NCI-H2081 treated with DMSO at 0.1 percent for 48 hours (cell line): ENCODE data around the gene PRR5L.
"Not testable (repeated sequence)": the region's sequence is repeated elsewhere in the genome, so short reads cannot be mapped to it uniquely, and the experiment has no call there.

Source experiments
- DNase-seq: peaks from one replicate; lab custom pipeline; 2025; lab: John Stamatoyannopoulos, UW

The PRR5L gene

GRCh38 chr11:36460220-36460619, 164.1 kb downstream of the PRR5L start:
- DNase-seq: no peak

- no peak for DNase-seq
These were observed 166.2 kb downstream of the PRR5L start for GRCh38 chr11:36462321-36462720.

- no peak for DNase-seq
These were observed 167.7 kb downstream of the PRR5L start for GRCh38 chr11:36463781-36464180.

GRCh38 chr11:36464720-36465119, 168.6 kb downstream of the PRR5L start:
- no peak for DNase-seq

GRCh38 chr11:36465449-36466163, 169.5 kb downstream of the PRR5L start:
- DNase-seq: no peak

- no peak for DNase-seq
These were observed 170.9 kb downstream of the PRR5L start for GRCh38 chr11:36467012-36467411.

- DNase-seq: no peak
These were observed 171.8 kb downstream of the PRR5L start for GRCh38 chr11:36467916-36468315.

- DNase-seq: no peak
These were observed 173.0 kb downstream of the PRR5L start for GRCh38 chr11:36469063-36469462.

- no peak for DNase-seq
These were observed 174.1 kb downstream of the PRR5L start for GRCh38 chr11:36469881-36470802.

- DNase-seq: no peak
These were observed 175.5 kb downstream of the PRR5L start for GRCh38 chr11:36471577-36471976.

GRCh38 chr11:36475192-36475591, 179.1 kb downstream of the PRR5L start:
- no peak for DNase-seq

- no peak for DNase-seq
These were observed 182.7 kb downstream of the PRR5L start for GRCh38 chr11:36478700-36479329.

- no peak for DNase-seq
These were observed 184.7 kb downstream of the PRR5L start for GRCh38 chr11:36480833-36481232.

GRCh38 chr11:36483042-36483441, 187.0 kb downstream of the PRR5L start:
- DNase-seq: not testable (repeated sequence)

- DNase-seq: no peak
These were observed 189.4 kb downstream of the PRR5L start for GRCh38 chr11:36485298-36486002.

- no peak for DNase-seq
These were observed 191.5 kb downstream of the PRR5L start for GRCh38 chr11:36487619-36488018.

- DNase-seq: no peak
These were observed 192.0 kb downstream of the PRR5L start for GRCh38 chr11:36488096-36488495.

GRCh38 chr11:36490026-36490806, 194.1 kb downstream of the PRR5L start:
- DNase-seq: no peak

- no peak for DNase-seq
These were observed 196.7 kb downstream of the PRR5L start for GRCh38 chr11:36492724-36493304.

GRCh38 chr11:36493332-36493731, 197.2 kb downstream of the PRR5L start:
- DNase-seq: no peak

GRCh38 chr11:36498721-36499120, 202.6 kb downstream of the PRR5L start:
- DNase-seq: no peak
